ENCODE measurements around the gene NKIRAS2.
A peak's percentile ranks its signal among the peaks of the same experiment; 100 is the strongest.

The NKIRAS2 gene

DNA sequence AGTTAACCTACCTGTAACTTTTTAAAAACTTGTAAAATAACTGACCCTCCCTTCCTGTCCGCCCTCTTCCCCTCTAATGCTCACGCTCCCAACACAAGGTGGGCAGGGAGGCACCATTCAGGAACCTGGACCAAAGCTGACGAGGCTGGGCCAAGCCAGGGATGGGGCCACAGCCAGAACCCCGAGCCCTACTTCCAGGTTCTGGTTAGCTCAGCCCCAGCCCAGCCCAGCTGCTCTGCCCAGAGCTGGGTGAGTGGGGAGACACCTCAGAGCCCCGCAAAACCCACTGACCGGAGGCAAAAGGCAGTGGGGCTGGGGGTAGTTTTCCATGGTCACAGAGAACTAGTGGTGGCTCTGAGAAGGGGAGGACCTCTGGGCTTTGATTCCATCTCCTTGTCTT is 45.9 kb upstream of the NKIRAS2 start (continued):
- TF ChIP-seq, protein P1, sequence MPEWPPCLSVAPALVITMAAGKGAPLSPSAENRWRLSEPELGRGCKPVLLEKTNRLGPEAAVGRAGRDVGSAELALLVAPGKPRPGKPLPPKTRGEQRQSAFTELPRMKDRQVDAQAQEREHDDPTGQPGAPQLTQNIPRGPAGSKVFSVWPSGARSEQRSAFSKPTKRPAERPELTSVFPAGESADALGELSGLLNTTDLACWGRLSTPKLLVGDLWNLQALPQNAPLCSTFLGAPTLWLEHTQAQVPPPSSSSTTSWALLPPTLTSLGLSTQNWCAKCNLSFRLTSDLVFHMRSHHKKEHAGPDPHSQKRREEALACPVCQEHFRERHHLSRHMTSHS (tag by site-specific recombination; IDR thresholded peaks at IDR 0.05), result no peak
- no peak for TF ChIP-seq ZNF654 (tag by site-specific recombination; IDR thresholded peaks at IDR 0.05; ENCODE audit: low read depth)
- TF ChIP-seq FEZF1 (tag by site-specific recombination; IDR thresholded peaks at IDR 0.05), result no peak
- TF ChIP-seq ZNF501 (tag by site-specific recombination; IDR thresholded peaks at IDR 0.05), result no peak

DNA sequence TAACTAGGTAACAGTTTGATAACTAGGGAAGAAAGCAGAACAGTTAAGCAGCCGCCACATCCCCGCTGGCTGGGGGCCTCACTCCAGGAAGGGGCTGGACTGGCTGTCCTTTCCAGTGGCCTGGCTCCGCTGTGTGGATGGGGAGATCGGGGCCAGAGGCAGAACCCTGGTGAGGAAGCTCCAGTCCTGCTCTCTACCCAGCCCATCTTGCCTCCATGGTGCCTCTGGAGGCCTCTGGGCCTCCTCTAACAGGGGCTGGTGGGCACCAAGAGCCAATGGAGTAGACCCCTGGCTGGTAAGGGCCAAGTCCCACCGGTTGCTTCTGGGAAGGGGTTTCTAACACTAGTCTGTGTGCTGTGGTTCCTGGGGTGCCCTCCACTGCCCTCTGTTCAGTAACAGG is 45.2 kb upstream of the NKIRAS2 start:
- ChIA-PET POLR2A (interaction anchor here (1.0 to 1.2 kb wide), 2 partner anchors 11 to 42 kb away, joined by 3 to 5 read pairs; partner anchors contain the start of gene DNAJC7), CTCF (interaction anchor here (0.6 to 4.6 kb wide), 4 partner anchors 9 to 61 kb away, joined by 3 to 24 read pairs (median 4); no protein-coding TSS in a partner anchor)
- no peaks in the 10 kb centered on the region for H3K4me1 ChIP-seq (ENCODE audit: control insufficient read depth, insufficient read depth, low read length)
- H3K4me3 ChIP-seq (ENCODE audit: low read depth, low read length), result no peak overlapping the region
- no peaks in the 10 kb centered on the region for H3K9me3 ChIP-seq (ENCODE audit: control insufficient read depth, insufficient read depth, low read depth, low read length)
- peak overlapping the region; percentile 12; the same call in 1 of the 2 replicates for H3K27ac ChIP-seq (ENCODE audit: extremely low read depth, low read depth, low read length)
- TF ChIP-seq ZNF391 (tag by site-specific recombination; IDR thresholded peaks at IDR 0.05; ENCODE audit: borderline replicate concordance, low read depth) (no peak), ZNF132 (tag by site-specific recombination; IDR thresholded peaks at IDR 0.05; ENCODE audit: borderline replicate concordance) (no peak)
- TF ChIP-seq, protein P2, sequence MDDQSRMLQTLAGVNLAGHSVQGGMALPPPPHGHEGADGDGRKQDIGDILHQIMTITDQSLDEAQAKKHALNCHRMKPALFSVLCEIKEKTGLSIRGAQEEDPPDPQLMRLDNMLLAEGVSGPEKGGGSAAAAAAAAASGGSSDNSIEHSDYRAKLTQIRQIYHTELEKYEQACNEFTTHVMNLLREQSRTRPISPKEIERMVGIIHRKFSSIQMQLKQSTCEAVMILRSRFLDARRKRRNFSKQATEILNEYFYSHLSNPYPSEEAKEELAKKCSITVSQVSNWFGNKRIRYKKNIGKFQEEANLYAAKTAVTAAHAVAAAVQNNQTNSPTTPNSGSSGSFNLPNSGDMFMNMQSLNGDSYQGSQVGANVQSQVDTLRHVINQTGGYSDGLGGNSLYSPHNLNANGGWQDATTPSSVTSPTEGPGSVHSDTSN (CRISPR knock-in tag; IDR thresholded peaks at IDR 0.05), result no peak
- H3K36me3 ChIP-seq (ENCODE audit: control insufficient read depth in 2 of 2, insufficient read depth in 1 of 2, low read length in 2 of 2), result peaks cover 48 to 89% of the 10 kb centered on the region in 2 experiments

DNA sequence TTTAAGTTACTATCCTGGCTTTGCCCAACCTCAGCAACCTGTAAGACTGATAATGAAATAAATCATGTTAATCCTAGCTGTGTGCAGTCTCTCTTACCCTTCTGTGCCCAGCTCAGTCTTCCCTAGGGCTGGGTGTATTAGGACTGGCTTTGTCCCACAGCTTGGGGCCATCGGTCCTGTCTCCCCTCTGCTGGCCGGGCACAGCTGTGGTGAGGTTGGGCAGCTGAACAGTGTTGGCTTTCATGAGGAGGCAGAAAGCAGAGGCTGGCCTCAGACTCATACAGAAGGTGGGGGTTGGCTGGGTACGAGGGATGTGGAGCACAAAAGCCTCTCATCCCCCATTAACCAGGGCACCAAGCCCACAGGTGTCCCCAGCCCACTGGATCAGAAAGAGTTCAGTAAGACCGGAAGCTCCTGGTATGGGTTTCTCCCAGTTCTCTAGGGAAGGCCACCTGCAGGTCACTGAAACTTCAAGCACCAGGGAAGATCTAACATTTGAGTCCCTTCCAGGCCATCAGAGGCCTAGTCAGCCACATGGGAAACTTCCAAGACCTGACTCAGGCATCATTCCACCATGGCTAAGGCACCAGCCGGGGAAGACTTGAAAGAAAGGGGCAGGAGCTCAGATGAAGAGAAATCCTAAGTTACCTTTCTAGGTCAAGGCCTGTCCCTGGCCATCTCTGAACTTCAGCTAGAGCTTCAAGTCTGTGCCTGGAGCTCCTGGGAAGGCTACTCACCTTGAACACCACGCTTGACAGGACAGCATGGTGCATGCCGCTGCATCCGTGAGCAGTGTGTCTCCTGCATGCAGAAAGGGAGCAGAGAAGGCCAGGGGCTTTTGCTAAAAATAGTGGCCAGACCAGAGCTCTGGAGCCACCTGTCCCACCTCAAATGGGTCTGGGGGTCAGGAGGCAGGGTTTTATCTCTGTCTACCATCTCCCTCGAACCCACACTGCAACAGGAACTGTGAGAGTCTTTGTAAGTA is 44.5 kb upstream of the NKIRAS2 start:
- ChIA-PET CTCF (interaction anchor here (0.6 to 4.6 kb wide), 4 partner anchors 9 to 45 kb away, joined by 3 to 24 read pairs (median 3); partner anchors contain the start of gene ODAD4), POLR2A (interaction anchor here (0.5 to 1.2 kb wide), 3 partner anchors 10 to 81 kb away, joined by 3 to 5 read pairs (median 4); partner anchors contain the start of gene DNAJC7)
- Histone ChIP-seq H3K4me3 (ENCODE audit: low read depth, low read length) (no peak overlapping the region), H3K9me3 (ENCODE audit: control insufficient read depth, insufficient read depth, low read depth, low read length) (no peaks in the 10 kb centered on the region), H3K4me1 (ENCODE audit: control insufficient read depth, insufficient read depth, low read length) (no peaks in the 10 kb centered on the region), H3K27ac (ENCODE audit: extremely low read depth, low read depth, low read length) (peak overlapping the region; percentile 12; the same call in 1 of the 2 replicates), H3K36me3 (ENCODE audit: control insufficient read depth in 2 of 2, insufficient read depth in 1 of 2, low read length in 2 of 2) (peaks cover 52 to 92% of the 10 kb centered on the region in 2 experiments)
- TF ChIP-seq ZNF155 (tag by site-specific recombination; IDR thresholded peaks at IDR 0.05) (no peak), ZBTB1 (tag by site-specific recombination; IDR thresholded peaks at IDR 0.05) (no peak), KLF1 (tag by site-specific recombination; IDR thresholded peaks at IDR 0.05) (no peak), ZNF302 (tag by site-specific recombination; IDR thresholded peaks at IDR 0.05; ENCODE audit: low read depth) (no peak), ZNF211 (tag by site-specific recombination; IDR thresholded peaks at IDR 0.05; ENCODE audit: low read depth) (no peak), ZSCAN23 (tag by site-specific recombination; IDR thresholded peaks at IDR 0.05) (no peak)
- TF ChIP-seq, protein P3, sequence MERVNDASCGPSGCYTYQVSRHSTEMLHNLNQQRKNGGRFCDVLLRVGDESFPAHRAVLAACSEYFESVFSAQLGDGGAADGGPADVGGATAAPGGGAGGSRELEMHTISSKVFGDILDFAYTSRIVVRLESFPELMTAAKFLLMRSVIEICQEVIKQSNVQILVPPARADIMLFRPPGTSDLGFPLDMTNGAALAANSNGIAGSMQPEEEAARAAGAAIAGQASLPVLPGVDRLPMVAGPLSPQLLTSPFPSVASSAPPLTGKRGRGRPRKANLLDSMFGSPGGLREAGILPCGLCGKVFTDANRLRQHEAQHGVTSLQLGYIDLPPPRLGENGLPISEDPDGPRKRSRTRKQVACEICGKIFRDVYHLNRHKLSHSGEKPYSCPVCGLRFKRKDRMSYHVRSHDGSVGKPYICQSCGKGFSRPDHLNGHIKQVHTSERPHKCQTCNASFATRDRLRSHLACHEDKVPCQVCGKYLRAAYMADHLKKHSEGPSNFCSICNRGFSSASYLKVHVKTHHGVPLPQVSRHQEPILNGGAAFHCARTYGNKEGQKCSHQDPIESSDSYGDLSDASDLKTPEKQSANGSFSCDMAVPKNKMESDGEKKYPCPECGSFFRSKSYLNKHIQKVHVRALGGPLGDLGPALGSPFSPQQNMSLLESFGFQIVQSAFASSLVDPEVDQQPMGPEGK (tag by site-specific recombination; IDR thresholded peaks at IDR 0.05), result no peak

Measured in HEK293 (cell line).